ENCODE data around the gene HHIPL2. TPM values are rescaled to one million over a fixed set of nuclear protein-coding genes. Genes with fewer than 3 reads are reported as not detected.
A peak's percentile ranks its signal among the peaks of the same experiment; 100 is the strongest.

Gene HHIPL2
- polyA plus RNA-seq, 1 of the 3 experiments (the other 2 are of a cell fraction) = 0.21 TPM

GRCh38 chr1:222589462-222590302, 41.8 kb upstream of the HHIPL2 start, which contains the start of gene TAF1A:
Gene TAF1A, minus strand, starts transcription at chr1:222589933.
- TF ChIP-seq RFX5 (IDR thresholded peaks at IDR 0.05; ENCODE audit: low read length) (no peak), USF1 (IDR thresholded peaks at IDR 0.05; ENCODE audit: borderline replicate concordance, low read depth) (no peak), YY1 (IDR thresholded peaks at IDR 0.05; ENCODE audit: low read depth) (no peak), RXRA (IDR thresholded peaks at IDR 0.05; ENCODE audit: borderline replicate concordance, low read depth) (no peak), CHD2 (IDR thresholded peaks at IDR 0.05; ENCODE audit: low read length, partially characterized antibody) (peak; percentile 80), MAX (IDR thresholded peaks at IDR 0.05; ENCODE audit: low read depth) (peak; percentile 63), NFIC (IDR thresholded peaks at IDR 0.05; ENCODE audit: borderline replicate concordance) (no peak), USF2 (IDR thresholded peaks at IDR 0.05; ENCODE audit: borderline replicate concordance, low read depth, low read length) (no peak), PBX3 (IDR thresholded peaks at IDR 0.05) (no peak), REST (IDR thresholded peaks at IDR 0.05; ENCODE audit: low read depth, low read length) (no peak), RAD21 (IDR thresholded peaks at IDR 0.05; ENCODE audit: low read length) (no peak; the same call in 1 of the 2 replicates), IRF3 (IDR thresholded peaks at IDR 0.05; ENCODE audit: low read depth, low read length) (no peak), POLR2AphosphoS5 (IDR thresholded peaks at IDR 0.05; ENCODE audit: low read depth, low read length) (peak; percentile 88), TAF1 (IDR thresholded peaks at IDR 0.05; ENCODE audit: borderline replicate concordance, low read depth, low read length) (peak; percentile 73; the same call in 1 of the 2 replicates), RCOR1 (IDR thresholded peaks at IDR 0.05; ENCODE audit: low read length) (no peak), FOSL2 (IDR thresholded peaks at IDR 0.05; ENCODE audit: borderline replicate concordance, low read depth) (no peak), SIN3A (IDR thresholded peaks at IDR 0.05; ENCODE audit: borderline replicate concordance, low read depth, low read length) (0 out of 2 replicates have a peak, but pooled peaks have one; percentile 62), ELF1 (IDR thresholded peaks at IDR 0.05) (peak; percentile 89), GABPA (IDR thresholded peaks at IDR 0.05; ENCODE audit: low read depth) (peak; percentile 93), MXI1 (IDR thresholded peaks at IDR 0.05; ENCODE audit: low read depth, low read length) (peak; percentile 88), GATA2 (CRISPR knock-in tag; IDR thresholded peaks at IDR 0.05) (no peak)
- peak within 1 kb of the TSS; percentile 72 for H3K9ac ChIP-seq
- peak within 1 kb of the TSS; percentile 74 to 94 for H3K27ac ChIP-seq (ENCODE audit: low read depth in 2 of 2, low read length in 1 of 2)
- ChIA-PET POLR2A (interaction anchor here (0.7 to 1.9 kb wide), 4 partner anchors 9 to 125 kb away, joined by 4 to 5 read pairs (median 4); no protein-coding TSS in a partner anchor), CTCF (interaction anchor here (0.9 to 2.6 kb wide), 6 partner anchors 9 to 135 kb away, joined by 3 to 10 read pairs (median 5); no protein-coding TSS in a partner anchor)
- DNase-seq = peak; percentile 77
- peak within 1 kb of the TSS; percentile 69 to 90 for H3K4me3 ChIP-seq (ENCODE audit: low read depth in 2 of 2, low read length in 1 of 2)
- no peaks in the 10 kb centered on the region for H3K27me3 ChIP-seq (ENCODE audit: insufficient read depth)
- no peaks in the 10 kb centered on the region for H4K20me1 ChIP-seq (ENCODE audit: insufficient read depth)
- no peaks in the 10 kb centered on the region for H3K9me3 ChIP-seq
- H3K4me1 ChIP-seq (ENCODE audit: control insufficient read depth in 1 of 2, insufficient read depth in 2 of 2, low read depth in 1 of 2, low read length in 1 of 2) = peaks cover 0 to 14% of the 10 kb centered on the region in 2 experiments; a peak in 3 of 4 replicates
- H3K9me2 ChIP-seq = no peaks in the 10 kb centered on the region
- 1% methylated on average over 40 of the region's 41 CpGs for WGBS (ENCODE audit: low lambda C conversion rate)
- H3K79me2 ChIP-seq (ENCODE audit: insufficient read depth) = peaks cover 48% of the 10 kb centered on the region
- no peaks in the 10 kb centered on the region for H3F3A ChIP-seq (replicated peaks; ENCODE audit: insufficient read depth)
- H2AFZ ChIP-seq (ENCODE audit: low read depth) = peak within 1 kb of the TSS; percentile 98
- H3K4me2 ChIP-seq = peak within 1 kb of the TSS; percentile 82
- H3K36me3 ChIP-seq (replicated peaks in 1 of 2; ENCODE audit: control insufficient read depth in 1 of 2, insufficient read depth in 2 of 2, low read length in 1 of 2) = peaks cover 20 to 25% of the 10 kb centered on the region in 2 experiments

Data from SK-N-SH (cell line).